Right atrium auricular region (tissue), 2 donors: ENCODE data around the gene EIF4E3. TPM values are rescaled to one million over a fixed set of nuclear protein-coding genes. Genes with fewer than 3 reads are reported as not detected.

ENCODE experiments used
- DNase-seq: peaks from one replicate; pipeline ENCODE4 v3.0.0-alpha.2; 2019; ENCODE audit warnings: low spot score
- H3K27ac ChIP-seq, 2 donors: fragments of 200-600 bp; sonication (generic); 1 replicate in 1 of 2; 2 replicates in 1 of 2; pipeline ENCODE4 v1.5.1; 2016 to 2019
- H3K27me3 ChIP-seq, 2 donors: fragments of 200-600 bp; sonication (generic); one replicate each; pipeline versions ENCODE4 v1.5.1 to v1.6.0; 2017 to 2019
- H3K36me3 ChIP-seq: fragments of 200-600 bp; sonication (generic); one replicate; pipeline ENCODE4 v1.5.1; 2016
- H3K4me1 ChIP-seq, 2 donors: fragments of 200-600 bp; sonication (generic); one replicate each; pipeline versions ENCODE4 v1.5.1 to v1.6.0; 2017 to 2019
- H3K4me3 ChIP-seq, 2 donors: fragments of 200-600 bp; sonication (generic); 1 replicate in 1 of 2; 2 replicates in 1 of 2; pipeline ENCODE4 v1.5.1; 2017 to 2019; ENCODE audit warnings: mild to moderate bottlenecking in 1 of 2, moderate library complexity in 1 of 2
- H3K9me3 ChIP-seq, 2 donors: fragments of 200-600 bp; sonication (generic); one replicate each; pipeline ENCODE4 v1.5.1; 2019
- CTCF ChIP-seq, 2 donors: fragments of 200-600 bp; sonication (generic); IDR thresholded peaks; one replicate each; pipeline ENCODE4 v1.5.1; 2019; ENCODE audit warnings: antibody characterized with exemption in 2 of 2
- total RNA-seq, 2 donors: library from RNA; depleted of rRNA; stranded (reverse); fragments of >200 nt; gene quantifications; one replicate each; pipeline ENCODE4 v1.1.0, GENCODE V29; 2016

Gene EIF4E3
- total RNA-seq, 2 donors from 2014 or later: 18.2 to 23.3 TPM

GRCh38 chr3:71659864-71660591 is 65.2 kb downstream of the EIF4E3 start:
- DNase-seq: no peak
- no peak overlapping the region for H3K4me3 ChIP-seq
- H3K27ac ChIP-seq: no peak overlapping the region
- no peak for TF ChIP-seq CTCF (IDR thresholded peaks at IDR 0.05)
- H3K36me3 ChIP-seq: no peaks in the 10 kb centered on the region
- H3K27me3 ChIP-seq: no peaks in the 10 kb centered on the region
- peaks cover 0 to 11% of the 10 kb centered on the region in 2 donors for H3K4me1 ChIP-seq
- no peaks in the 10 kb centered on the region for H3K9me3 ChIP-seq

- Histone ChIP-seq H3K4me1 (peaks cover 0 to 11% of the 10 kb centered on the region in 2 donors), H3K36me3 (no peaks in the 10 kb centered on the region), H3K9me3 (no peaks in the 10 kb centered on the region), H3K27me3 (no peaks in the 10 kb centered on the region), H3K4me3 (no peak overlapping the region), H3K27ac (peak overlapping the region in 1 of 2 donors; percentile 37)
- DNase-seq: peak; percentile 71
- no peak for TF ChIP-seq CTCF (IDR thresholded peaks at IDR 0.05)
Measured at GRCh38 chr3:71657831-71658530, 67.2 kb downstream of the EIF4E3 start.

GRCh38 chr3:71655061-71655460 is 70.1 kb downstream of the EIF4E3 start:
- Histone ChIP-seq H3K4me3 (no peak overlapping the region), H3K27me3 (no peaks in the 10 kb centered on the region), H3K36me3 (no peaks in the 10 kb centered on the region), H3K4me1 (peaks cover 0 to 11% of the 10 kb centered on the region in 2 donors), H3K27ac (no peak overlapping the region), H3K9me3 (no peaks in the 10 kb centered on the region)
- TF ChIP-seq CTCF (IDR thresholded peaks at IDR 0.05): no peak
- no peak for DNase-seq

GRCh38 chr3:71653414-71653807 is 71.8 kb downstream of the EIF4E3 start:
- Histone ChIP-seq H3K27me3 (no peaks in the 10 kb centered on the region), H3K9me3 (no peaks in the 10 kb centered on the region), H3K36me3 (no peaks in the 10 kb centered on the region), H3K27ac (no peak overlapping the region), H3K4me3 (no peak overlapping the region), H3K4me1 (peaks cover 0 to 11% of the 10 kb centered on the region in 2 donors)
- no peak for TF ChIP-seq CTCF (IDR thresholded peaks at IDR 0.05)
- no peak for DNase-seq

- H3K9me3 ChIP-seq: no peaks in the 10 kb centered on the region
- no peaks in the 10 kb centered on the region for H3K36me3 ChIP-seq
- TF ChIP-seq CTCF (IDR thresholded peaks at IDR 0.05): peak in 1 of 2 donors; percentile 62
- no peaks in the 10 kb centered on the region for H3K27me3 ChIP-seq
- DNase-seq: peak; percentile 61
- peaks cover 0 to 5% of the 10 kb centered on the region in 2 donors for H3K4me1 ChIP-seq
- H3K4me3 ChIP-seq: no peak overlapping the region
- no peak overlapping the region for H3K27ac ChIP-seq
Measured at GRCh38 chr3:71652781-71653413, 72.3 kb downstream of the EIF4E3 start.
